GM13976 (cell line): Measurements from ENCODE around the gene NUAK2.

ENCODE experiments used
- DNase-seq: peaks from one replicate; pipeline ENCODE4 v3.0.0; 2012; ENCODE audit warnings: low spot score
- in situ Hi-C: fragments of 300-500 bp; cut with MboI; formaldehyde crosslinking; loops from one replicate; pipeline ENCODE4 v1.12.0; 2022; ENCODE audit warnings: low sequenced_read_pairs, mixed read lengths, inconsistent platforms; ENCODE audit not compliant: unreplicated experiment
- TF ChIP-seq, protein P1 (sequence below): IDR thresholded peaks from 2 replicates; pipeline ENCODE4 v1.5.1; 2012; ENCODE audit warnings: borderline replicate concordance, mild to moderate bottlenecking; ENCODE audit not compliant: insufficient read depth; ENCODE audit errors: extremely low read depth, missing control alignments, control extremely low read depth

Gene NUAK2

DNA sequence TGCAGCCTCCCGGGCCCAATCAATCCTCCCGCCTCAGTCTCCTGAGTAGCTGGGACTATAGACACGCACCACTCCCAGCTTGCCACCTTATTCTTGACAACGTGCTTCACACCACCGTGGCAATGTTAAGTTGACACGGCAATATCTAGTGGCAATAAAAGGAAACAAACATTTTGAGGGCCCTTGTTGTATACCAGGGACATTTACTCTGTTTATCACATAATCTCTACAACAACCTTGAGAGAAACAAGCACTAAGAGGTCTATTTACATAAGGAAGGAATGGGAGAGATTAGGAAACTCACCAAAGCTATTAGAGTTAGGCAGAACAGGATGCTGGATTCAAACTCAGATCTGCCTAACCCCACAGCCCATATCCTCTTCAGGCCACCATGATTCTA lies 32.1 kb upstream of the NUAK2 start:
- DNase-seq, result no peak
- in situ Hi-C loops, result loop anchor here (10.0 kb wide), 1 partner anchor 131 kb away; no protein-coding TSS in a partner anchor
- TF ChIP-seq, protein P1, sequence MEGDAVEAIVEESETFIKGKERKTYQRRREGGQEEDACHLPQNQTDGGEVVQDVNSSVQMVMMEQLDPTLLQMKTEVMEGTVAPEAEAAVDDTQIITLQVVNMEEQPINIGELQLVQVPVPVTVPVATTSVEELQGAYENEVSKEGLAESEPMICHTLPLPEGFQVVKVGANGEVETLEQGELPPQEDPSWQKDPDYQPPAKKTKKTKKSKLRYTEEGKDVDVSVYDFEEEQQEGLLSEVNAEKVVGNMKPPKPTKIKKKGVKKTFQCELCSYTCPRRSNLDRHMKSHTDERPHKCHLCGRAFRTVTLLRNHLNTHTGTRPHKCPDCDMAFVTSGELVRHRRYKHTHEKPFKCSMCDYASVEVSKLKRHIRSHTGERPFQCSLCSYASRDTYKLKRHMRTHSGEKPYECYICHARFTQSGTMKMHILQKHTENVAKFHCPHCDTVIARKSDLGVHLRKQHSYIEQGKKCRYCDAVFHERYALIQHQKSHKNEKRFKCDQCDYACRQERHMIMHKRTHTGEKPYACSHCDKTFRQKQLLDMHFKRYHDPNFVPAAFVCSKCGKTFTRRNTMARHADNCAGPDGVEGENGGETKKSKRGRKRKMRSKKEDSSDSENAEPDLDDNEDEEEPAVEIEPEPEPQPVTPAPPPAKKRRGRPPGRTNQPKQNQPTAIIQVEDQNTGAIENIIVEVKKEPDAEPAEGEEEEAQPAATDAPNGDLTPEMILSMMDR, result no peak

GRCh38 chr1:205353191-205353590 lies 31.6 kb upstream of the NUAK2 start:
- in situ Hi-C loops, result loop anchor here (10.0 kb wide), 1 partner anchor 132 kb away; no protein-coding TSS in a partner anchor
- TF ChIP-seq, protein P1, result no peak
- DNase-seq, result no peak

- in situ Hi-C loops, result loop anchor here (10.0 kb wide), 1 partner anchor 133 kb away; no protein-coding TSS in a partner anchor
- TF ChIP-seq, protein P1, result no peak
- no peak for DNase-seq
Observed at GRCh38 chr1:205351984-205352713, 30.6 kb upstream of the NUAK2 start.

- no peak for DNase-seq
- TF ChIP-seq, protein P1, result no peak
- in situ Hi-C loops, result loop anchor here (10.0 kb wide), 1 partner anchor 134 kb away; no protein-coding TSS in a partner anchor
Observed at GRCh38 chr1:205350691-205351141, 29.2 kb upstream of the NUAK2 start.

DNA sequence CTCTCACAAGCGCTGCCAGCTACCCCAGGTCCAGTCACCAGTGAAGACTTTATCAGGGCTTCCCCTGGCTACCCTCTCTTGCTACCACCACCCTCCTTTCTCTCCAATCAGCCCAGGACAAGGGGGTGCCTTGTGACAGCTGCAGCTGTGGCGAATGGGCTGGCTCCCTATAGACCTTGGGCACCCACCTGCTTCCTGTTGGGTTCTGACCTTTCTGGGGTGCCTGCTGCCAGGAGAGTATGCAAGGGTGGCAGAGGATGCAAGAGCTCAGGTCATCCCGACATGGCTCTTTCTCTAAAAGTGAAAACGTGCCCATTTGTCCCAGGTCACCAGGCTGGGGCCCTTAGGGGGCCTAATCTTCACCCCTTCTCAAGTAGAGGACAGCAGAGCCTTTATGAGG lies 28.6 kb upstream of the NUAK2 start:
- in situ Hi-C loops, result loop anchor here (10.0 kb wide), 1 partner anchor 135 kb away; no protein-coding TSS in a partner anchor
- no peak for DNase-seq
- TF ChIP-seq, protein P1, result no peak

- in situ Hi-C loops, result no loop called here
- TF ChIP-seq, protein P1, result no peak
- DNase-seq, result no peak
Observed at GRCh38 chr1:205348554-205349487, 27.3 kb upstream of the NUAK2 start.
